Nucleus accumbens (tissue), 56 donors: Measurements from ENCODE around the gene ELMO1.

Source experiments
- DNase-seq, 56 donors: peaks; one replicate each; lab custom pipeline; 2025; lab: John Stamatoyannopoulos, UW

ELMO1 gene

GRCh38 chr7:37113661-37114355 lies 334.9 kb downstream of the ELMO1 start:
- no peak for DNase-seq

GRCh38 chr7:37112876-37113275 lies 335.8 kb downstream of the ELMO1 start:
- DNase-seq: no peak

DNA sequence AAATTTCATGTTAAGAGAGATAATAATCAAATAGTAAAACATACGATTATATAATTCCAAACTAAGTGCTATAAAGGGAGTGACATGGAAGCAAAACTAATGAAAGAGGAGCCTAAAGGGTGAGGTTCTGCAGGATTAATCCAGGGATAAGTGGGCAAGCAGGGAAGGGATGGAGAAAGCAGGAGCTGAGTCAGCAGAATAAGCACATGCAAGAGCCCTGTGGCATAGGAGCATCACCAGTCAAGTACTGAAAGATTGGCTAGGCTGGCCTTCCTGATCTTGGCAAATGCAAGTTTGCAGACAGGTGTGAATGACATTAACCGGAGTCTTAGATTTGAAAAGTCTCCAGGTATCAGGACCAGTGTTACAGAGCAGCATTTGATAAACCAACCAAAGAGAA lies 336.4 kb downstream of the ELMO1 start:
- no peak for DNase-seq

DNA sequence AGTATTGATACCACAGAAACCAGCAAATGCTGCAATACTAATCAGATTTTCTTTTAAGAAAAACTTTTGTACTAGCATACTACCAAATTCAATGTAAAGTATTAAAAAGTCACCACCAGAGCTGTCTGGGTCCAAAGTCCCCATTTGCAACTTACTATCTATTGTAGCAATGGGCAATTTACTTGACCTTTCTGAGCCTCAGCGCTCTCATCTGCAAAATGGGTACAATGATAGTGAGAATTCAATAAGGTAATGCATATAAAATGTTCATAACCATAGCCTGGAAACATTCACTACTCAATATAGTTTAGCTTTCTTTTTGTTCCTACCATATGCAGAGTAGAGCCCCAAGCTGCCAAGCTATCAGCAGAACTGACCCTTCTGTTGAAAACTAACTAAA lies 337.2 kb downstream of the ELMO1 start:
- DNase-seq: no peak

- DNase-seq: no peak
Measured at GRCh38 chr7:37110660-37111424, 337.8 kb downstream of the ELMO1 start.

GRCh38 chr7:37109843-37110242 lies 338.8 kb downstream of the ELMO1 start:
- DNase-seq: no peak

DNA sequence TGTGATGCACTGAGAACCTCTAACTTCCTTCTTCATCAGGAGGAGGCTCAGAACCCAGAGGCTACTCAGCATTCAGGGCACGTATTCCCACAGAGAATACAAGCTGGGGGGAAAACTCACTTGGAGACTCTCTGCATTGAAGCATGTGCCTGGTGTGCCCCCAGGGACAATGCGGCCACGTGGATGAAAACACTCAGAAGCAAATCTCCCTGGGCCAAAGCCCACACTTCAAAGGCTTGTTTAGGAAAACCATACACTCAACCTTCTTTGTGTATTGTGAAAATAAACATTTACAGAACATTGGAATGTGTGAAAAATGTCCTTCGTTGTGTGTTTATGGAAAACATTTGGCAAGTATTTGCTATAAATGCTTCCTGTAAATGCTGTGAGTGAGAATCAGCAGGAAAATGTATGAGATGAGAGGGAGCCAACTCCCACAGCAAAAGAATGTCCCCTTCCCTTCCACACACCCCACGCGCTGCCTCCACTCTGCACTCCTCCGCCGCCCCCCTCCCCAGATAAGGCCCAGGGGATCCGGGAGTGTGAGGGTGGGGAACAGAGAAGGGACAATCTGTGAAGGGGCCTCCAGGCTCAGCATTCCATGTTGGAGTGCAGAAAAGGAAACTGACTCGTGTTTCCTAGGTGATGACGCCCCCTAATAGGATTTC lies 339.5 kb downstream of the ELMO1 start:
- peak in 15 of 56 donors; percentile 2 to 61 (median 18) for DNase-seq

DNA sequence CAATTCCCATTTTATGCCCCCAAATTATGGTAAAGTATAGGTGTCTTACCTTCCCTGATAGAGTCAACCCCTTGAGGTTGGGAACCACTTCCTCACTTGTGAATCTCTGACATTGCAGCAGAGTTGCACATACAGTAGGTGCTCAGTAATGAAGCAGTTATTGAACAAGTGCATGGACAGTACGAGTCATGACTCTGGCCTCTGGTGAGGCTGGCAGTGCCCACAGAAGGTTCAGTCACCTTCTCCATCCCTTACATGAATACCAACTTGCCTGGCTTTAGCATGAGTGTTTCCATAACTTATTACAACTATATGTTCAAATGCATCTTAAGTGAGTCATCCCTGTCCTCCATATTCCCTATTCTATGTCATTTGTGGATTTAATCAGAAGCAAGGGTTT lies 340.0 kb downstream of the ELMO1 start:
- DNase-seq: no peak

DNA sequence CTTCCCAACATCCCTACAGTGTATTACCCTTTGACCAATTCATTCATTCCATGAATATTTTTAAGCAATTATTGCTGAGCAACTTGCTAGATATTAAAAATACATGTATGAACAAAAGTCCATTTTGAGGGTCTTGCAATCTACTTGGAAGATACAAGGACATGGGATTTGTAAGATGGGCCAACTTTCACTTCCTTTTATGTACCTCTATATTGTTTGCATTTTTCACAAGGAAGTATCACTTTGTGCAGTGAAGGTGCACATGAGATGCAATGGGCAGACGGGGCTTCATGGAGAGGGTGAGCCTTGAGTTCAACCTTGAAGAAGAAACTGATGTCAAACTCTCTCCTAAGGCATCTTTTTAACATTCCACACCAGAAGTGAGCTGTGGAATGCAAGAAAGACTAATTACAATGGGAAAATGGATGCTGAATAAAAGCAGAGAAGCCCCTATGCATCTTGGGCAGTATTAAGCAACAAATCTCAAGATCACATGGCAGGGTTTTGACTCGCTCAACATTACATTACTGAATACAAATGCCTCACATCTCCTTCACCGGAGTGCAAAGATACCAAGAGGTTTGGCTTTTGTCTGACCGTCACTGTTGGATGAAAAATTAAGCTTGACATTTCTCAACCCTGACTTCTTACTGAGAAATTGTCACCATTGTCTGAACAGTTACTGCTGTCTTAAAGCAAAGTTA lies 341.5 kb downstream of the ELMO1 start:
- no peak for DNase-seq

GRCh38 chr7:37105762-37106161 lies 342.9 kb downstream of the ELMO1 start:
- no peak for DNase-seq

GRCh38 chr7:37104822-37105518 lies 343.7 kb downstream of the ELMO1 start:
- DNase-seq: no peak

DNA sequence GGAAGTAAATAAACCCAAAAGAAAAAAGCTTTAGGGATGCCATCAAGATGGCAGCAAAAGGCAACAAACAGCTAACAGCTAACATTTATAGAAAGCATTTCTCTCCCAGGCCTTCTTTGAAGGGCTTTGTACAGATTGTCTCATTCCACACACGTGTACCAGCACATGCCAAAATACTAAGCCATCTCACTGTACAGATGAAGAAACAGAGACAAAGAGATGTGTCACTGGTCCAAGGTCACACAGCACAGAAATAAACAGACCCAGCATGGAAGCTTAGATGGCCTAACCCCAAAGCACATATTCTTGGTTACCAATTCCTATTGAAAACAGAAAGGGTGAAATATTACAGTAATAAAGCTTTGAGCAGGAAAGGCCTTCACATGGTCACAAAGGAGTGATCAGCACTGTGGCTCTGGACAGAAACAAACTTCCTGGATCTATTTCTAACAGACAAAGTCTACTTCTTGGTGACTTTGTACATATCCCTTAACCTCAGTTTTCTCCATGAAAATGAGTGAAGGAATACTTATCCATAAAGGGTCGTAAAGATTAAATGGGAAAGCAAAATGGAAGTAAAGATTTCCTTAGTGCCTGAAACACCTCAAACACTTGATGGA lies 346.0 kb downstream of the ELMO1 start:
- no peak for DNase-seq

DNA sequence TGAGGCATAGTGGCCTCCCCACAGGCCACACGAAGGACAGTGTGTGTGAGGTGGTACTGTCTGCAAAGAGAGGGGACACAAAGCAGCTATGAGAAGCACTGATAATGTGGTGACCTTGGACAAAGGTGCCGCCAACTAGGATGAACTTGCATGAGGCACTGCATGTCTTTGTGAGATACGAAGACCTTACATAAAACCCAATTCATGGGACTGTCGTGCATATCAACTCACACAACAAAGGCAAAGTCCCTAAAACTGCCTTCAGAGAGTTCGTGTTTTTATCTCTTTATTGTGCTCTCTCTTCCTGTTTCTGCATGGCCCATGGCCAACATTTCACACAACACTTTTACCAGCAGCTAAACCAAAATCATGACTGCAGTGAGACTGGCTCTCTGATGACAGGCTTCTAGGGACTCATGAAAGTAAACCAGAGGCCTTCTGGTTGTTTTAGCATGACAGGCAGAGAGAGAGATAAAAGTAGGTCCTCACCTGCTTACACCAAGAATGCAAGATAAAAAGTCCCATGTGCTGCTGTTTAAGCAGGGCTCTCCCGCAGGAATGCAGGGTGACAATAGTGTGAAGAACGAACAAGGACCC lies 347.8 kb downstream of the ELMO1 start:
- DNase-seq: no peak

GRCh38 chr7:37098762-37099161 lies 349.9 kb downstream of the ELMO1 start:
- DNase-seq: no peak

GRCh38 chr7:37097983-37098382 lies 350.7 kb downstream of the ELMO1 start:
- DNase-seq: no peak

GRCh38 chr7:37097276-37097675 lies 351.4 kb downstream of the ELMO1 start:
- DNase-seq: no peak

- DNase-seq: no peak
Measured at GRCh38 chr7:37096341-37096740, 352.3 kb downstream of the ELMO1 start.

- DNase-seq: no peak
Measured at GRCh38 chr7:37095122-37095521, 353.5 kb downstream of the ELMO1 start.

DNA sequence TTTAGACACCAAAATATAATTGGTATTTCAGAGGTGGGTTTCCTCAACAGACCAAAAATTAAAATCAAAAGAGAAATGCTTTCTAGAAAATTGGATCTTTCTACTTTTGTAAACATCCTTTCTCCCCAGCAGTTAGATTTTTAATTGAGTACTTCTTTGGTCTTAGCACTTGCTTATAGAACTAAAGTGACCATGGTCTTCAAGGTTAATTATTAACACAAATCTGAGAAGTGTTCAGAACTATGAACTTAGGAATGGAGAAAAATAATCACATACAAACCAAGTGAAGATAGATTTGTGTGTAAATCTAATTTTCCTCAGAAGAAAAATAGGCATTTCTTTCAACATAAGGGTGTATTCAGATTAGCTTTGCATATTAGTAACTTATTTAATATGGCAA lies 355.4 kb downstream of the ELMO1 start:
- no peak for DNase-seq

DNA sequence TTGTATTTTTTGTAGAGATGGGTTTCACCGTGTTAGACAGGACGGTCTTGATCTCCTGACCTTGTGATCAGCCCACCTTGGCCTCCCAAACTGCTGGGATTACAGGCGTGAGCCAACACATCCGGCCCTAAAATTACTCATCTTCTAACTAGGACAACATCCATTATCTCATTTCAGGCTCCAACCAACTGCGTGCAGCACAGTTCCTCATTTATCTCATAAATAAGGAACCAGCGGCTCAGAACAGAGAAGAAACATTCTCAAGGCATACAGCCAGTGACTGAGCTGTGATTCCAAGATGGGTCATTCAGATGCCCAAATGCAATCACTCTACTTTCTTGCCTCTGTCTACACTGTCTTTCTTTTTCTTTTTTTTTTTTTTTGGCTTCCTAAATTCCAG lies 356.1 kb downstream of the ELMO1 start:
- no peak for DNase-seq
